ENCODE results near the gene MNX1.

DNA sequence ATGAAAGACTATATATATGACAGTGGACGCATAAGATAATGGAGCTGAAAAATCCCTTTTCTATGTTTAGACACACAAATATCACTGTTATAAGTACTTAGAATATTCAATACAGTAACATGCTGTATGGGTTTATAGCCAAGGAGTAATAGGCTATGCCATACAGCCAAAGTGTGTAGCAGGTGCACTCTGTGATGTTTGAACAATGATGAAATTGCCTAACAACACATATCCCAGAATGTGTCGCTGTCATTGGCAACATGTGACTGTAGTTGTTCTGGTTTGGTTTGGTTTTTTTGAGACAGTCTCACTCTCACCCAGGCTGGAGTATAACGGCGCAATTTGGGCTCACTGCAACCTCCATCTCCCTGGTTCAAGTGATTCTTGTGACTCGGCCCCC, 34.8 kb downstream of the MNX1 start:
- TF ChIP-seq, protein P1, sequence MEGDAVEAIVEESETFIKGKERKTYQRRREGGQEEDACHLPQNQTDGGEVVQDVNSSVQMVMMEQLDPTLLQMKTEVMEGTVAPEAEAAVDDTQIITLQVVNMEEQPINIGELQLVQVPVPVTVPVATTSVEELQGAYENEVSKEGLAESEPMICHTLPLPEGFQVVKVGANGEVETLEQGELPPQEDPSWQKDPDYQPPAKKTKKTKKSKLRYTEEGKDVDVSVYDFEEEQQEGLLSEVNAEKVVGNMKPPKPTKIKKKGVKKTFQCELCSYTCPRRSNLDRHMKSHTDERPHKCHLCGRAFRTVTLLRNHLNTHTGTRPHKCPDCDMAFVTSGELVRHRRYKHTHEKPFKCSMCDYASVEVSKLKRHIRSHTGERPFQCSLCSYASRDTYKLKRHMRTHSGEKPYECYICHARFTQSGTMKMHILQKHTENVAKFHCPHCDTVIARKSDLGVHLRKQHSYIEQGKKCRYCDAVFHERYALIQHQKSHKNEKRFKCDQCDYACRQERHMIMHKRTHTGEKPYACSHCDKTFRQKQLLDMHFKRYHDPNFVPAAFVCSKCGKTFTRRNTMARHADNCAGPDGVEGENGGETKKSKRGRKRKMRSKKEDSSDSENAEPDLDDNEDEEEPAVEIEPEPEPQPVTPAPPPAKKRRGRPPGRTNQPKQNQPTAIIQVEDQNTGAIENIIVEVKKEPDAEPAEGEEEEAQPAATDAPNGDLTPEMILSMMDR (conservative IDR thresholded peaks at IDR 0.05; ENCODE audit: low read length), result no peak
- TF ChIP-seq EZH2phosphoT487 (IDR thresholded peaks at IDR 0.05; ENCODE audit: borderline replicate concordance, low read depth, low read length), result no peak

All from OCI-LY7 (cell line).